Articular chondrocyte of knee joint (primary cell): ENCODE results near the gene HTR7. TPM values are rescaled to one million over a fixed set of nuclear protein-coding genes. Genes with fewer than 3 reads are reported as not detected.

Experiments used
- small RNA-seq: library from RNA; depleted of rRNA; stranded (forward); fragments of <200 nt; gene quantifications from one replicate; pipeline ENCODE3, GENCODE V24; 2012
- total RNA-seq: library from RNA; depleted of rRNA; stranded (reverse); fragments of >200 nt; gene quantifications from 2 replicates; pipeline ENCODE4 v1.2.3, GENCODE V29; 2012

Gene HTR7
- under 0.01 and 0.11 TPM in 2 replicates for total RNA-seq

DNA sequence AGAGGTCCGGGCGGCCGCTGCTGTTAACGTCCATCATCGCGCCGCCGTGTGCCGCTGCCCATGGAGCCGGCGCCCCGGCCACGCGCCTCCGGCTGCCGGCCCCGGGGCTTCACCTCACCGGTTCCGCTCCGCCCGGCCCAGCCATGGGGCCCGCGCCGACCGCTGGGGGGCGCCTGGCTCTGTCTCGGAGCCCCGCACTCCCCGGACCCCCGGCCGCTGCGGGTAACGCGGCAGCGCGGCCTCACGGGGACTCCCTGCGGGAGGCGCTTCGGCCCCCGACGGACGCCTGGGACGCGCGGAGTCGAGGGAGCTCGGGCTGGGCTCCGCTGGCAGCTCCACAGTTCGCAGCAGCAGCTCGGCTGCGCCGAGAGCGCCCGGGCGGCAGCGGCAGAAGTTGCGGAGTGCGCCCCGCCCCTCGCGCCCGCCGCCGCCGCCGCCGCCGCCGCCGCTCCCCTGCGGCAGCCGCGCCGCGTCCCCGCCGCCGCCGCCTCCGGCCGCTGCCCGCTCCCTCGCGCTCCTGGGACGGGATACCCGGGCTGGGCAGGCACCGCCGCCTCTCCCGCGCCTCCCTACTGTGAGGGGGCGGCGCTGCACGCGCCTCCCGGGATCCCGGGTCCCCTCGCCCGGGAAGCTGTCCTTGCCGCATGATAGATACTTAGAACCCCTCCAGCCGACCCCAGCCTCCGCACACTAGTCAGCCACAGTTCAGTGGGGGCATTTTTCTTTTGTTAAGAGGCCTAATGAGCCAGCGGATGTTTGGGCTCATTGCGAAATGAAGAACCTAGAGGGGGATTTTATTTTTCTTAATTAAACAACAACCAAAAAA is at the start of gene HTR7:
Gene HTR7 (minus strand): TSS at position 405 of the 826 bp plus-strand sequence. CDS start 368 bp downstream, at position 37.

DNA sequence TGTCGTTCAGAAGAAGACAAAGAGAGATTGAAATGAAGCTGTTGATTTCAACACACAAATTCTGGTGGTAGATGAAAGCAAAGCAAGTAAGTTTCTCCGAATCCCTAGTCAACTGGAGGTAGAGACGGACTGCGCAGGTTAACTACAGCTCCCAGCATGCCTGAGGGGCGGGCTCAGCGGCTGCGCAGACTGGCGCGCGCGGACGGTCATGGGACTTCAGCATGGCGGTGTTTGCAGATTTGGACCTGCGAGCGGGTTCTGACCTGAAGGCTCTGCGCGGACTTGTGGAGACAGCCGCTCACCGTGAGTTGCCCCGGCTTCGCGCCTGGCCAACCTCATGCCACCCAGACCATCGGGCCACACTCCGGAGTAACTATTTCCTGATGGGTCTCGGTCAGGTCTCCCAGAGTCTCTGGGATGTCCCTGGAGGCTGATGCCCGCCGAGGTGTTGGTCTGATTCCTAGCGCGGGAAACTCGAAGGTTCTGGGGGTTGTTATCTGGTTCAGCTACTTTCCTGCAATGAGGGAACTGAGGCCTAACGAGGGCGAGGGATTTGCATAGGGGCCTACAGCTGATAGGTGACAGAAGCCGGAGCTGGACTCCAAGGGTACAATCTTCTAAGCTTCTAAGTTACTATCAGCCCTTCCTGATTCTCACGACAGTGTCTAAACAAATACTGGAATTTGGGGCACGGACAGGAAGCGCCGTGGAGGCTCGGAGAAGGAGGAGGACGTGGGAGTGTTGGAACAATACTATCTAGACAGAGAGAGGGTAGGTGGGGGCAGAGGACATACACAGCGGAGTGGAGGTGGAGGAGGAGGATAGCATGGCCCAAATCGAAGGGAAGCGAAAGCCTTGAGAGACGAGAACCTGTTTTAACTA is 14.2 kb upstream of the HTR7 start, which contains the start of gene RPP30:
Gene RPP30 (plus strand): TSS at position 209 of the 882 bp plus-strand sequence. CDS start 13 bp downstream, at position 222.

Small RNAs within 50 kb of the gene (small RNA-seq; reads per million reads assigned to genes)
- gene RF00019 = not detected

Other genes with a start within 250 kb of the HTR7 start
- 41.3 and 46.5 TPM in 2 replicates for gene RPP30, start 13.9 kb upstream of the HTR7 start, total RNA-seq
- 0.52 and 5.7 TPM in 2 replicates for gene ANKRD1, start 63.0 kb upstream of the HTR7 start, total RNA-seq